ENCODE results near the gene TRIM24. TPM values are rescaled to one million over a fixed set of nuclear protein-coding genes. Genes with fewer than 3 reads are reported as not detected.

Gene TRIM24
- total RNA-seq, 1 donor from 2014 or later: 20.7 TPM

DNA sequence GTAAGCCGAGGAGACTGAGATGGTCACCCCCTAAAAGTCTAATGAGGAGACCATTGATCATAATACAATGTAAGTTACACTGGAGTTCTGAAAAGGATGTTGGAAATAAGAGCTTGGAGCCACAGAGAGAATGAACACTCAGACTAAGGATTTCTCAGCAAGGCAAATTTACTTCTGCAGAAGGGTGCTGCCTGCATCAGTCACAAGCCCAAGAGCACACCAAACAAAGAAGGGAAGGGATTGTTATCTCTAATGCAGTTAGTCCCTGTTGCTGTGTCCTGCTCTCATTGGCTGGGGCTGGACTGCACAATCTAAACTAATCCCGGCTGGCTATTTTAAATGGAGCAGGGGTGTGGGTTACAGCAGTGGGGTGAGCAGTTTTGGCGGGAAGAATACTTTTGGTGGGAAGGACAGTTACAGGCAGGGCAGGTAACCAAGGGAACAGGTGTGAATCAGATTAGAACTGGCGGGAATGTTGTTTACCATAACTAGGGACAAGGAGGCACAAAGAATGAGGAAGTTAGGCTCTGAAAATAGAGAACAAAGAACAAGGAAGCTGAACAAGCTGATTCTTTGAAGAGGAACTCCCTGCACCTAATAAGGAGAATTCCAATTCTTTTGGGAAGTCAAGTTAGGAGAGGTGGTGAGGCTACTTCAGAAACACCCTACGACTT is 30.3 kb upstream of the TRIM24 start:
- no peaks in the 10 kb centered on the region for H3K27me3 ChIP-seq (ENCODE audit: control insufficient read depth, insufficient read depth, low read length)
- no peaks in the 10 kb centered on the region for H3K36me3 ChIP-seq (ENCODE audit: control insufficient read depth, insufficient read depth, low read length)
- TF ChIP-seq, protein P1, sequence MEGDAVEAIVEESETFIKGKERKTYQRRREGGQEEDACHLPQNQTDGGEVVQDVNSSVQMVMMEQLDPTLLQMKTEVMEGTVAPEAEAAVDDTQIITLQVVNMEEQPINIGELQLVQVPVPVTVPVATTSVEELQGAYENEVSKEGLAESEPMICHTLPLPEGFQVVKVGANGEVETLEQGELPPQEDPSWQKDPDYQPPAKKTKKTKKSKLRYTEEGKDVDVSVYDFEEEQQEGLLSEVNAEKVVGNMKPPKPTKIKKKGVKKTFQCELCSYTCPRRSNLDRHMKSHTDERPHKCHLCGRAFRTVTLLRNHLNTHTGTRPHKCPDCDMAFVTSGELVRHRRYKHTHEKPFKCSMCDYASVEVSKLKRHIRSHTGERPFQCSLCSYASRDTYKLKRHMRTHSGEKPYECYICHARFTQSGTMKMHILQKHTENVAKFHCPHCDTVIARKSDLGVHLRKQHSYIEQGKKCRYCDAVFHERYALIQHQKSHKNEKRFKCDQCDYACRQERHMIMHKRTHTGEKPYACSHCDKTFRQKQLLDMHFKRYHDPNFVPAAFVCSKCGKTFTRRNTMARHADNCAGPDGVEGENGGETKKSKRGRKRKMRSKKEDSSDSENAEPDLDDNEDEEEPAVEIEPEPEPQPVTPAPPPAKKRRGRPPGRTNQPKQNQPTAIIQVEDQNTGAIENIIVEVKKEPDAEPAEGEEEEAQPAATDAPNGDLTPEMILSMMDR (IDR thresholded peaks at IDR 0.05; ENCODE audit: insufficient read depth, low read length, poor library complexity, severe bottlenecking): no peak
- no peak for DNase-seq (ENCODE audit: low read depth)
- H3K4me3 ChIP-seq (ENCODE audit: low read depth, low read length): no peak overlapping the region

GRCh38 chr7:138431517-138431916 is 28.5 kb upstream of the TRIM24 start:
- TF ChIP-seq, protein P1 (IDR thresholded peaks at IDR 0.05; ENCODE audit: insufficient read depth, low read length, poor library complexity, severe bottlenecking): no peak
- Histone ChIP-seq H3K36me3 (ENCODE audit: control insufficient read depth, insufficient read depth, low read length) (no peaks in the 10 kb centered on the region), H3K4me3 (ENCODE audit: low read depth, low read length) (no peak overlapping the region), H3K27me3 (ENCODE audit: control insufficient read depth, insufficient read depth, low read length) (no peaks in the 10 kb centered on the region)
- DNase-seq (ENCODE audit: low read depth): no peak

- no peak overlapping the region for H3K4me3 ChIP-seq (ENCODE audit: low read depth, low read length)
- no peak for DNase-seq (ENCODE audit: low read depth)
- H3K27me3 ChIP-seq (ENCODE audit: control insufficient read depth, insufficient read depth, low read length): no peaks in the 10 kb centered on the region
- TF ChIP-seq, protein P1 (IDR thresholded peaks at IDR 0.05; ENCODE audit: insufficient read depth, low read length, poor library complexity, severe bottlenecking): no peak
- no peaks in the 10 kb centered on the region for H3K36me3 ChIP-seq (ENCODE audit: control insufficient read depth, insufficient read depth, low read length)
Observed at GRCh38 chr7:138433583-138434443, 26.2 kb upstream of the TRIM24 start.

DNA sequence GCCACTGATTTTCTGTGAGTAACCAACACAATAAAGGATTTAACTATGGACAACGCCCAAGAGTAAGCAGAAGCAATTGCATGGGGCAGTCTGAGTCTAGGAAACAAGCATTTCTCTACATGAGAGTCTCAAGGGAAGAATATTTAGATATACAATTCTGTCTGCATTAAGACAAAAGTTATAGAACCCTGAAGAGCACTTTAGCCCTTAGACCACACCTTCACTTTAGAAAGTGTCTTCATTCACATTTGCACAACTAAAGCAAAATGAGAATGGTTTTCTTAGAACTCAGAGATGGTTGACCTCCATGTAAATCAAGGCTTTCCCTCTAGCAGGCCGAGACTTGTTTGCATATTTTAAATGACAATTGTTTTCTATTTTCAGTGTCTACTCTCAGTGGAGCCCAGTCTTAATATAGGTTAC is 25.5 kb upstream of the TRIM24 start:
- DNase-seq (ENCODE audit: low read depth): no peak
- Histone ChIP-seq H3K4me3 (ENCODE audit: low read depth, low read length) (no peak overlapping the region), H3K36me3 (ENCODE audit: control insufficient read depth, insufficient read depth, low read length) (no peaks in the 10 kb centered on the region), H3K27me3 (ENCODE audit: control insufficient read depth, insufficient read depth, low read length) (no peaks in the 10 kb centered on the region)
- TF ChIP-seq, protein P1 (IDR thresholded peaks at IDR 0.05; ENCODE audit: insufficient read depth, low read length, poor library complexity, severe bottlenecking): no peak

GRCh38 chr7:138435231-138435919 is 24.7 kb upstream of the TRIM24 start:
- Histone ChIP-seq H3K27me3 (ENCODE audit: control insufficient read depth, insufficient read depth, low read length) (no peaks in the 10 kb centered on the region), H3K4me3 (ENCODE audit: low read depth, low read length) (no peak overlapping the region), H3K36me3 (ENCODE audit: control insufficient read depth, insufficient read depth, low read length) (no peaks in the 10 kb centered on the region)
- TF ChIP-seq, protein P1 (IDR thresholded peaks at IDR 0.05; ENCODE audit: insufficient read depth, low read length, poor library complexity, severe bottlenecking): no peak
- no peak for DNase-seq (ENCODE audit: low read depth)
